Stimulated activated CD4-positive, alpha-beta T cell treated with anti-CD3 and anti-CD28 coated beads, TNF-alpha, amount 100 ng/mL, for 1 hour (primary cell): ENCODE data around the gene AREL1.

Experiments used
- DNase-seq, 3 donors: peaks; one replicate each; pipeline ENCODE4 v3.0.0-alpha.2; 2020; ENCODE audit warnings: low read depth in 3 of 3, low spot score in 1 of 3

Gene AREL1

DNA sequence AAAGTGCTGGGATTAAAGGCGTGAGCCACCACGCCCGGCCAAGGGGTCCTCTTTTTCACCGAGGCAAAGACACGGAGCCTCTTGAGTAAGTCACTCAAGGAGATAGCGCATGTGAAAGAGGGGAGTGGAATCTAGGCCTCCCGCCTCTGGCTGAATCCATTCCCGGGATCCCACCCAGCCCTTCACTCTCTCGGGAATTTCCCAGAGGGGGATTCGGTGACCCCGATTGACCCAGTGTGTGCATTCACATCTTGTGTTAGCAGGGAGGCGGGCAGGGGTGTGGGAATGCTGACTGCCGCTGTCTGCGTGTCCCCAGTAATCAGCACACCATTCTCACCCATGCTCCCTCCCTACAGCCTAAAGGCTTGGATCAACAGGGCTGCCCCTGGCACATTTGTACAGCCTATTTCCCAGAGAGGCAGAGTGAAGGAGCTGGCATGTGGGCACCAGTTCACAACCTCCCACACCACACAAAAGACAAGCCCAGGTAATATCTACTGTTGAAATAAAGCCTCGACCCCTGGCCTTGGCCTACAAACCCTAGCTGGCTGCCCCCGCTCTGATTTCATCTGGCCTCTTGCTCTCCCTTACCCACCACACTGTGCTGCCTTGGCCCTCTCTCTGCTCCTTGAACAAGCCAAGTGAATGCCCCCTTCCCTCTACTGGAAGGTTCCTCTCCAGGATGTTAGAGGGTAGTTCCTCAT lies 99.5 kb downstream of the AREL1 start:
- DNase-seq = no peak

DNA sequence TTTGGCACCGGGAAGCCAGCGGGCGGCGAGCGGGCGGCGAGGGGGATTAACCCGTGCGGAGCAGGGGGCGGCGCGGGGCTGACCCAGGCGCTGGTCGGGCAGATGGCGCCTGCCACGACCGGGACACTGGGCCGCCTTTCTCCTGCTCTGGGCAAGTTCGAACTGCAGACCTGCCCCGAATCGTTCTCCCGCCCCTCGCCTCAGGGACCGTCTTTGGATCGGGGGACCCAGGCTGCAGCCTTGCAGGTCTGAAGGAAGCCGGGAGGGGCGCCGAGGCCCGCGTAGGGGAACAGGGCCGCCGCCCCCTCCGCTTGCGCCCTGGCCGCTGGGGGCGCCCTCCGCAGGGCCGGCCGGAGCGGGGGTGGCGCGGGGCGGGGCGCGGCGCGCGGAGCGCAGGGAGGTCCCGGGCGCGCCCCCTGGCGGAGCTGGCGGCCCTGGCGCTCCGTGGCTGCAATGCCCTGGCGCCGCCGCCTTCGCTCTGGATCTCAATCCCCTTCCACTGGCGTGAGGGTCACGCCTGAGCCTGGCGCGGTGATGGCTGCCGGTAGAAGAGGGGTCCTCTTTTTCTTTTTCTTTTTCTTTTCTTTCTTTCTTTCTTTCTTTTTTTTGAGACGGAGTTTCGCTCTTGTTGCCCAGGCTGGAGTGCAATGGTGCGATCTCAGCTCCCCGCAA lies 100.4 kb downstream of the AREL1 start:
- DNase-seq = peak; percentile 53 to 84 (median 60)

GRCh38 chr14:74611650-74612349 lies 101.1 kb downstream of the AREL1 start, which contains the start of gene LTBP2:
TSS of gene LTBP2 (minus strand) at chr14:74612237. CDS start at chr14:74611944, 293 bp downstream.
- DNase-seq = no peak
